Loucy (cell line): Measurements from ENCODE around the gene ZNF142.

ENCODE experiments used
- H2AFZ ChIP-seq: fragments of 200-600 bp; sonication (generic); 2 replicates; pipeline ENCODE4 v1.6.0; 2016; ENCODE audit warnings: antibody characterized with exemption, mild to moderate bottlenecking, low read length, moderate library complexity
- H3F3A ChIP-seq: fragments of 200-600 bp; 2 replicates; pipeline ENCODE4 v1.6.0; 2016; ENCODE audit warnings: antibody characterized with exemption, low read depth, mild to moderate bottlenecking
- H3K27me3 ChIP-seq: fragments of 200-600 bp; sonication (generic); 2 replicates; pipeline ENCODE4 v1.6.1; 2014; ENCODE audit warnings: low read length, mild to moderate bottlenecking; ENCODE audit not compliant: insufficient read depth, poor library complexity, severe bottlenecking
- H3K36me3 ChIP-seq: fragments of 200-600 bp; sonication (generic); 2 replicates; pipeline ENCODE4 v1.6.1; 2016; ENCODE audit warnings: low read length; ENCODE audit not compliant: insufficient read depth
- H3K4me1 ChIP-seq: fragments of 200-600 bp; sonication (generic); 2 replicates; pipeline ENCODE4 v1.5.1; 2014; ENCODE audit warnings: low read length, mild to moderate bottlenecking; ENCODE audit not compliant: insufficient read depth, poor library complexity, severe bottlenecking
- H3K4me2 ChIP-seq: fragments of 200-600 bp; sonication (generic); 2 replicates; pipeline ENCODE4 v1.6.0; 2014; ENCODE audit warnings: antibody characterized with exemption, low read length, low read depth, mild to moderate bottlenecking; ENCODE audit not compliant: poor library complexity, severe bottlenecking
- H3K4me3 ChIP-seq: fragments of 200-600 bp; sonication (generic); 2 replicates; pipeline ENCODE4 v1.5.1; 2014; ENCODE audit warnings: low read length, mild to moderate bottlenecking, mixed read lengths; ENCODE audit not compliant: poor library complexity, severe bottlenecking
- H3K79me2 ChIP-seq: fragments of 200-600 bp; sonication (generic); 2 replicates; pipeline ENCODE4 v1.6.1; 2014; ENCODE audit warnings: low read length; ENCODE audit not compliant: insufficient read depth
- H3K9ac ChIP-seq: fragments of 200-600 bp; sonication (generic); 2 replicates; pipeline ENCODE4 v1.6.0; 2014; ENCODE audit warnings: mild to moderate bottlenecking, low read depth, low read length, moderate library complexity; ENCODE audit not compliant: poor library complexity, severe bottlenecking
- H3K9me2 ChIP-seq: fragments of 200-600 bp; sonication (generic); replicated peaks from 2 replicates; pipeline ENCODE4 v1.6.1; 2016; ENCODE audit warnings: low read depth, low read length, mixed read lengths
- H3K9me3 ChIP-seq: fragments of 200-600 bp; sonication (generic); 2 replicates; pipeline ENCODE4 v1.6.1; 2014; ENCODE audit warnings: mild to moderate bottlenecking, antibody characterized with exemption, low read length, low read depth; ENCODE audit not compliant: insufficient read depth
- H4K20me1 ChIP-seq: fragments of 200-600 bp; sonication (generic); 2 replicates; pipeline ENCODE4 v1.6.0; 2014; ENCODE audit warnings: antibody characterized with exemption, low read length, mild to moderate bottlenecking; ENCODE audit not compliant: insufficient read depth, poor library complexity, severe bottlenecking
- CTCF ChIP-seq: fragments of 200-600 bp; sonication (generic); conservative IDR thresholded peaks from 2 replicates; pipeline ENCODE4 v1.5.1; 2014; ENCODE audit warnings: mild to moderate bottlenecking, antibody characterized with exemption, low read length
- EZH2phosphoT487 ChIP-seq: fragments of 200-600 bp; IDR thresholded peaks from 2 replicates; pipeline ENCODE4 v1.6.1; 2018; ENCODE audit warnings: antibody characterized with exemption, mild to moderate bottlenecking, moderate library complexity, borderline replicate concordance

The ZNF142 gene

GRCh38 chr2:218626369-218626768, 33.1 kb downstream of the ZNF142 start:
- no peaks in the 10 kb centered on the region for H3K9me2 ChIP-seq
- no peak overlapping the region for H3K4me2 ChIP-seq
- no peak overlapping the region for H3K4me3 ChIP-seq
- no peaks in the 10 kb centered on the region for H4K20me1 ChIP-seq
- H3K4me1 ChIP-seq: no peaks in the 10 kb centered on the region
- H3K9me3 ChIP-seq: no peaks in the 10 kb centered on the region
- H3K36me3 ChIP-seq: no peaks in the 10 kb centered on the region
- no peak overlapping the region for H3K9ac ChIP-seq
- H3F3A ChIP-seq: no peaks in the 10 kb centered on the region
- TF ChIP-seq CTCF: no peak
- no peak for TF ChIP-seq EZH2phosphoT487
- no peak overlapping the region for H2AFZ ChIP-seq
- H3K27me3 ChIP-seq: no peaks in the 10 kb centered on the region
- H3K79me2 ChIP-seq: no peaks in the 10 kb centered on the region

- H3K79me2 ChIP-seq: no peaks in the 10 kb centered on the region
- H3K4me2 ChIP-seq: no peak overlapping the region
- no peak overlapping the region for H3K9ac ChIP-seq
- peak overlapping the region; percentile 75 for H2AFZ ChIP-seq
- no peaks in the 10 kb centered on the region for H3K36me3 ChIP-seq
- no peaks in the 10 kb centered on the region for H3F3A ChIP-seq
- H4K20me1 ChIP-seq: no peaks in the 10 kb centered on the region
- no peaks in the 10 kb centered on the region for H3K27me3 ChIP-seq
- H3K9me3 ChIP-seq: no peaks in the 10 kb centered on the region
- no peaks in the 10 kb centered on the region for H3K9me2 ChIP-seq
- no peaks in the 10 kb centered on the region for H3K4me1 ChIP-seq
- TF ChIP-seq EZH2phosphoT487 (no peak), CTCF (no peak)
- H3K4me3 ChIP-seq: no peak overlapping the region
These were observed 36.1 kb downstream of the ZNF142 start for GRCh38 chr2:218623366-218623705.

GRCh38 chr2:218622606-218623365, 36.6 kb downstream of the ZNF142 start:
- Histone ChIP-seq H4K20me1 (no peaks in the 10 kb centered on the region), H3K4me3 (no peak overlapping the region), H3K4me2 (no peak overlapping the region), H3K79me2 (no peaks in the 10 kb centered on the region), H3K27me3 (no peaks in the 10 kb centered on the region), H3F3A (no peaks in the 10 kb centered on the region), H3K9ac (no peak overlapping the region), H3K9me2 (no peaks in the 10 kb centered on the region), H2AFZ (peak overlapping the region; percentile 75), H3K9me3 (no peaks in the 10 kb centered on the region), H3K4me1 (no peaks in the 10 kb centered on the region), H3K36me3 (no peaks in the 10 kb centered on the region)
- TF ChIP-seq EZH2phosphoT487 (no peak), CTCF (no peak)
